ENCODE results near the gene GNG4. TPM values are rescaled to one million over a fixed set of nuclear protein-coding genes. Genes with fewer than 3 reads are reported as not detected.
"Not testable (repeated sequence)": the region's sequence is repeated elsewhere in the genome, so short reads cannot be mapped to it uniquely, and the experiment has no call there.

Gene GNG4
- total and polyA plus RNA-seq, 2 donors (not counting 3 experiments of a cell fraction or from before 2014, with no cell fraction given): 0.10 TPM; not detected in 1

GRCh38 chr1:235639226-235640205, 10.1 kb downstream of the GNG4 start:
- no peak overlapping the region for H3K9ac ChIP-seq (replicated peaks; ENCODE audit: extremely low read depth, insufficient read depth, low read length)
- H3K36me3 ChIP-seq (ENCODE audit: control insufficient read depth in 2 of 2, extremely low read depth in 1 of 2, insufficient read depth in 2 of 2, low read length in 2 of 2): no peaks in the 10 kb centered on the region
- no TSS peak for BruUV-seq (replicated peaks)
- no peaks in the 10 kb centered on the region for H3K79me2 ChIP-seq (ENCODE audit: control insufficient read depth, insufficient read depth, low read length)
- H3K9me1 ChIP-seq (replicated peaks; ENCODE audit: control insufficient read depth, extremely low read depth, insufficient read depth, low read length): no peaks in the 10 kb centered on the region
- peaks cover 0 to 2% of the 10 kb centered on the region in 2 experiments for H3K27me3 ChIP-seq (ENCODE audit: control insufficient read depth in 2 of 2, insufficient read depth in 2 of 2, low read length in 2 of 2)
- no peaks in the 10 kb centered on the region for H4K20me1 ChIP-seq (replicated peaks; ENCODE audit: control insufficient read depth, extremely low read depth, insufficient read depth, low read length)
- H3K9me3 ChIP-seq (replicated peaks; ENCODE audit: control insufficient read depth, insufficient read depth, low read length): no peaks in the 10 kb centered on the region
- H3K27ac ChIP-seq (ENCODE audit: insufficient read depth, low read depth, low read length): no peak overlapping the region
- POLR2A ChIA-PET: no interaction called here
- CTCF ChIA-PET: no interaction called here
- TF ChIP-seq FOS (IDR thresholded peaks at IDR 0.05; ENCODE audit: borderline replicate concordance, insufficient read depth, low read length) (no peak), MYC (IDR thresholded peaks at IDR 0.05; ENCODE audit: low read depth, low read length) (no peak), JUN (IDR thresholded peaks at IDR 0.05; ENCODE audit: borderline replicate concordance, insufficient read depth, insufficient read length, low read depth) (no peak), POLR2AphosphoS5 (IDR thresholded peaks at IDR 0.05; ENCODE audit: insufficient read depth, low read depth, low read length) (no peak), MAX (IDR thresholded peaks at IDR 0.05; ENCODE audit: insufficient read depth, insufficient read length) (no peak), POLR2A (IDR thresholded peaks at IDR 0.05; ENCODE audit: low read depth, low read length) (no peak)
- H3K4me2 ChIP-seq (ENCODE audit: insufficient read depth, low read length): no peak overlapping the region
- H3K4me1 ChIP-seq (ENCODE audit: control insufficient read depth, extremely low read depth, insufficient read depth, low read length): peaks cover 7% of the 10 kb centered on the region
- no peak overlapping the region for H2AFZ ChIP-seq (ENCODE audit: low read depth, low read length)
- dilution Hi-C loops (cut with MboI; ENCODE audit: extremely low pct_ligation_motif_present, low sequenced_read_pairs): no loop called here
- no peak for FAIRE-seq
- no peak overlapping the region for H3K4me3 ChIP-seq (replicated peaks in 1 of 3; ENCODE audit: insufficient read depth in 1 of 3, low read depth in 1 of 3, low read length in 3 of 3)
- intact Hi-C loops (cut with micrococcal nuclease): loop anchor here (1.0 kb wide), 1 partner anchor 327 kb away; no protein-coding TSS in a partner anchor
- no peak for DNase-seq (ENCODE audit: low read depth, low spot score)

- H3K27ac ChIP-seq (ENCODE audit: insufficient read depth, low read depth, low read length); FAIRE-seq; BruUV-seq (replicated peaks); dilution Hi-C loops (cut with MboI; ENCODE audit: extremely low pct_ligation_motif_present, low sequenced_read_pairs); DNase-seq (ENCODE audit: low read depth, low spot score); H3K4me1 ChIP-seq (ENCODE audit: control insufficient read depth, extremely low read depth, insufficient read depth, low read length); H3K36me3 ChIP-seq (ENCODE audit: control insufficient read depth in 2 of 2, extremely low read depth in 1 of 2, insufficient read depth in 2 of 2, low read length in 2 of 2); H3K9me3 ChIP-seq (replicated peaks; ENCODE audit: control insufficient read depth, insufficient read depth, low read length); POLR2A ChIA-PET; H2AFZ ChIP-seq (ENCODE audit: low read depth, low read length); H3K4me3 ChIP-seq (replicated peaks in 1 of 3; ENCODE audit: insufficient read depth in 1 of 3, low read depth in 1 of 3, low read length in 3 of 3); H3K4me2 ChIP-seq (ENCODE audit: insufficient read depth, low read length); H3K79me2 ChIP-seq (ENCODE audit: control insufficient read depth, insufficient read depth, low read length); H3K9me1 ChIP-seq (replicated peaks; ENCODE audit: control insufficient read depth, extremely low read depth, insufficient read depth, low read length); intact Hi-C loops (cut with micrococcal nuclease); H4K20me1 ChIP-seq (replicated peaks; ENCODE audit: control insufficient read depth, extremely low read depth, insufficient read depth, low read length); H3K9ac ChIP-seq (replicated peaks; ENCODE audit: extremely low read depth, insufficient read depth, low read length); H3K27me3 ChIP-seq (ENCODE audit: control insufficient read depth in 2 of 2, insufficient read depth in 2 of 2, low read length in 2 of 2): not testable (repeated sequence)
- CTCF ChIA-PET: interaction anchor here (1.8 kb wide), 1 partner anchor 37 kb away, joined by 4 read pairs; no protein-coding TSS in a partner anchor
Measured at GRCh38 chr1:235638612-235639011, 11.0 kb downstream of the GNG4 start.

Measured in endothelial cell of umbilical vein (primary cell).